ENCODE data around the gene OAS2. TPM values are rescaled to one million over a fixed set of nuclear protein-coding genes. Genes with fewer than 3 reads are reported as not detected.

The OAS2 gene
- total RNA-seq, 1 donor from 2014 or later = 9.1 TPM

GRCh38 chr12:113056631-113057488, 78.5 kb downstream of the OAS2 start, which contains the start of gene DTX1:
TSS of gene DTX1 (plus strand) at chr12:113056730. CDS start at chr12:113058193, 1,463 bp downstream.
- DNase-seq (ENCODE audit: low read depth) = no peak

- DNase-seq (ENCODE audit: low read depth) = no peak
These were observed 79.5 kb downstream of the OAS2 start for GRCh38 chr12:113057565-113058485.

GRCh38 chr12:113058553-113058952, 80.2 kb downstream of the OAS2 start:
- DNase-seq (ENCODE audit: low read depth) = no peak

GRCh38 chr12:113059071-113059595, 80.8 kb downstream of the OAS2 start:
- no peak for DNase-seq (ENCODE audit: low read depth)

GRCh38 chr12:113060336-113060960, 82.1 kb downstream of the OAS2 start:
- no peak for DNase-seq (ENCODE audit: low read depth)

GRCh38 chr12:113061061-113061694, 82.9 kb downstream of the OAS2 start:
- DNase-seq (ENCODE audit: low read depth) = no peak

Other genes starting within 250 kb of the OAS2 start
- not detected in 2 replicates for gene RPH3A, start 186.8 kb upstream of the OAS2 start, total RNA-seq
- gene OAS1, start 71.6 kb upstream of the OAS2 start, total RNA-seq = 10.4 and 14.0 TPM in 2 replicates
- 4.7 and 7.1 TPM in 2 replicates for gene OAS3, start 40.0 kb upstream of the OAS2 start, total RNA-seq
- gene DTX1, start 78.2 kb downstream of the OAS2 start, total RNA-seq = 0.13 TPM in 1 of 2 replicates, not detected in the other
- gene RASAL1, start 157.2 kb downstream of the OAS2 start, total RNA-seq = not detected in 2 replicates
- not detected in 2 replicates for gene CFAP73, start 171.2 kb downstream of the OAS2 start, total RNA-seq
- gene DDX54, start 207.0 kb downstream of the OAS2 start, total RNA-seq = 78.5 and 80.3 TPM in 2 replicates
- gene RITA1, start 207.2 kb downstream of the OAS2 start, total RNA-seq = 43.7 and 65.3 TPM in 2 replicates
- 42.0 and 43.1 TPM in 2 replicates for gene TPCN1, start 242.9 kb downstream of the OAS2 start, total RNA-seq

Measured in myocyte (in vitro differentiated cells).